ENCODE data around the gene HBEGF.

HBEGF gene

GRCh38 chr5:140301136-140301535 is 45.3 kb downstream of the HBEGF start:
- DNase-seq: no peak

GRCh38 chr5:140299056-140299455 is 47.3 kb downstream of the HBEGF start:
- DNase-seq: no peak

GRCh38 chr5:140298183-140298601 is 48.2 kb downstream of the HBEGF start:
- no peak for DNase-seq

- DNase-seq: no peak
Measured at GRCh38 chr5:140297283-140297682, 49.1 kb downstream of the HBEGF start.

- no peak for DNase-seq
Measured at GRCh38 chr5:140296289-140296688, 50.1 kb downstream of the HBEGF start.

GRCh38 chr5:140295414-140295813 is 51.0 kb downstream of the HBEGF start:
- DNase-seq: peak in 1 of 2 experiments; percentile 1

GRCh38 chr5:140294753-140295152 is 51.6 kb downstream of the HBEGF start:
- no peak for DNase-seq

- no peak for DNase-seq
Measured at GRCh38 chr5:140293849-140294100, 52.6 kb downstream of the HBEGF start.

GRCh38 chr5:140293091-140293848 is 53.1 kb downstream of the HBEGF start:
- no peak for DNase-seq

- DNase-seq: no peak
Measured at GRCh38 chr5:140292212-140293036, 54.0 kb downstream of the HBEGF start.

GRCh38 chr5:140287801-140288521 is 58.4 kb downstream of the HBEGF start:
- DNase-seq: no peak

- DNase-seq: no peak
Measured at GRCh38 chr5:140286424-140286823, 60.0 kb downstream of the HBEGF start.

- DNase-seq: no peak
Measured at GRCh38 chr5:140284013-140284412, 62.4 kb downstream of the HBEGF start.
